ENCODE results near the gene TEX55. TPM values are rescaled to one million over a fixed set of nuclear protein-coding genes. Genes with fewer than 3 reads are reported as not detected.

Gene TEX55
- total RNA-seq, 4 donors from 2014 or later = not detected

GRCh38 chr3:119187266-119187665 lies 41.3 kb downstream of the TEX55 start:
- TF ChIP-seq POLR2AphosphoS5 (IDR thresholded peaks at IDR 0.05) = no peak
- TF ChIP-seq POLR2A (IDR thresholded peaks at IDR 0.05) = no peak
- no peak for TF ChIP-seq EP300 (IDR thresholded peaks at IDR 0.05)
- no peak for TF ChIP-seq CTCF (IDR thresholded peaks at IDR 0.05)
- H3K4me3 ChIP-seq = no peak overlapping the region
- H3K9me3 ChIP-seq = no peaks in the 10 kb centered on the region
- no peaks in the 10 kb centered on the region for H3K27me3 ChIP-seq
- H3K36me3 ChIP-seq = no peaks in the 10 kb centered on the region
- no peak for ATAC-seq
- H3K27ac ChIP-seq = no peak overlapping the region
- no peaks in the 10 kb centered on the region for H3K4me1 ChIP-seq

- Histone ChIP-seq H3K36me3 (no peaks in the 10 kb centered on the region), H3K9me3 (no peaks in the 10 kb centered on the region), H3K27me3 (no peaks in the 10 kb centered on the region), H3K4me1 (no peaks in the 10 kb centered on the region), H3K27ac (no peak overlapping the region), H3K4me3 (no peak overlapping the region)
- 69 to 71% methylated on average over 1 of the region's 1 CpG for WGBS, 2 donors (ENCODE audit: low coverage in 1 of 2)
- ATAC-seq = no peak
- no peak for TF ChIP-seq CTCF (IDR thresholded peaks at IDR 0.05)
- TF ChIP-seq POLR2A (IDR thresholded peaks at IDR 0.05) = no peak
- no peak for TF ChIP-seq POLR2AphosphoS5 (IDR thresholded peaks at IDR 0.05)
- no peak for TF ChIP-seq EP300 (IDR thresholded peaks at IDR 0.05)
These were observed 45.8 kb downstream of the TEX55 start for GRCh38 chr3:119191800-119192199.

GRCh38 chr3:119194237-119195150 lies 48.5 kb downstream of the TEX55 start:
- no peaks in the 10 kb centered on the region for H3K4me1 ChIP-seq

GRCh38 chr3:119195151-119195476 lies 49.1 kb downstream of the TEX55 start:
- 57 to 83% methylated on average over 1 of the region's 1 CpG for WGBS, 2 donors (ENCODE audit: low coverage in 1 of 2)
- ATAC-seq = no peak

More at GRCh38 chr3:119194237-119195150, 48.5 kb downstream of the TEX55 start:
- 66 to 69% methylated on average over 6 to 7 of the region's 7 CpGs for WGBS, 2 donors (ENCODE audit: low coverage in 1 of 2)
- no peaks in the 10 kb centered on the region for H3K9me3 ChIP-seq
- no peaks in the 10 kb centered on the region for H3K27me3 ChIP-seq
- no peaks in the 10 kb centered on the region for H3K36me3 ChIP-seq
- no peak for TF ChIP-seq POLR2A (IDR thresholded peaks at IDR 0.05)
- TF ChIP-seq CTCF (IDR thresholded peaks at IDR 0.05) = no peak
- H3K4me3 ChIP-seq = no peak overlapping the region
- ATAC-seq = no peak
- H3K27ac ChIP-seq = no peak overlapping the region

More at GRCh38 chr3:119195151-119195476, 49.1 kb downstream of the TEX55 start:
- H3K4me1 ChIP-seq = no peaks in the 10 kb centered on the region
- TF ChIP-seq POLR2AphosphoS5 (IDR thresholded peaks at IDR 0.05) (no peak), CTCF (IDR thresholded peaks at IDR 0.05) (no peak), POLR2A (IDR thresholded peaks at IDR 0.05) (no peak), EP300 (IDR thresholded peaks at IDR 0.05) (no peak)
- H3K9me3 ChIP-seq = no peaks in the 10 kb centered on the region
- no peaks in the 10 kb centered on the region for H3K36me3 ChIP-seq
- no peak overlapping the region for H3K4me3 ChIP-seq
- H3K27me3 ChIP-seq = no peaks in the 10 kb centered on the region
- no peak overlapping the region for H3K27ac ChIP-seq

Data from gastroesophageal sphincter (tissue), 4 donors.